RWPE1 (cell line): ENCODE results near the gene PAXX.

Source experiments
- CTCF ChIA-PET: fragments of 350-600 bp; sonication (Branson Sonifier 250); formaldehyde crosslinking; extraction: SDS; loops from one replicate; lab custom pipeline; 2021; lab: Yijun Ruan, JAX
- POLR2A ChIA-PET: fragments of 400-600 bp; formaldehyde crosslinking; extraction: SDS; loops from one replicate; lab custom pipeline; 2020; ENCODE audit warnings: antibody characterized with exemption; ENCODE audit not compliant: low non-redundant PET; lab: Yijun Ruan, JAX
- DNase-seq: peaks from one replicate; pipeline ENCODE4 v3.0.0; 2012; ENCODE audit warnings: low spot score
- H3K27ac ChIP-seq: fragments of 450-650 bp; 2 replicates; pipeline ENCODE4 v1.5.1; 2017
- CTCF ChIP-seq: fragments of 450-650 bp; conservative IDR thresholded peaks from 2 replicates; pipeline ENCODE4 v1.5.1; 2017; ENCODE audit warnings: low read depth, mild to moderate bottlenecking

The PAXX gene

DNA sequence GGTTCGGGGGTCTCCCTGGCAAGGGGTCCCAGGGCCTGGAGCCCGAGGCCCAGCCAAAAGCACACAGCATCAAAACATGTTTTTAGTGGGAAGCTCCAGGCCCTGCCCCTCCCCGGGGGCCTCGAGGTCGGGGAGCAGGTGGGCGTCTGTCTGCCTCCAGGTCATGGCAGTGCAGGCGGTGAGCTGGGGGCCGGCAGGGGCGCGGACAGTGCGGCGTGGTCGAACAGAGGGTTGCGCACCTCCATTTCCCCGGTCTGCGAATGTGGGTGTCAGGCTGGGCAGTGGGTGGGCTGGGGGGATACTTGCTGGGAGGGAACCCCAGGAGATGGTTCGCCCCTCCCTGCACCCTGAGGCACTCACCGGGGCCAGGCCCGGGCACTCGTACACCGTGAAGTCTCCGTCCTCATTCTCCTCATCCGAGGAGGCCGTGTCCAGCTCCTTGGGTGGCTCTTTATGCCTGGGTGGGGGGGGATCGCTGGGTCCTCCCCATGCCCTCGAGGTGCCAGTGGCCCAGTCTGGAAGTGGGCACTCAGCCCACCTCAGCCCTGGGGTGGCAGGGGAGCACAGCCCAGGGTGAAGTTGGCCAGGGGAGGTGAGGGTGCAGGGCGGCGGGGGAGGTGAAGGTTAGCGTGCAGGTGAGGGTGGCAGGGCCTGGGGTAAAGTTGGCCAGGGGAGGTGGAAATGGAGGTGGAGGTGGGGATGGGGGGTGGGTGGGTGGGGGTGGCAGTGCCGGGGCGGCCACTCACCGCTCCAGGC is 47.6 kb downstream of the PAXX start:
- POLR2A ChIA-PET, result interaction anchor here (0.6 kb wide), 1 partner anchor 48 kb away, joined by 3 read pairs; no protein-coding TSS in a partner anchor

DNA sequence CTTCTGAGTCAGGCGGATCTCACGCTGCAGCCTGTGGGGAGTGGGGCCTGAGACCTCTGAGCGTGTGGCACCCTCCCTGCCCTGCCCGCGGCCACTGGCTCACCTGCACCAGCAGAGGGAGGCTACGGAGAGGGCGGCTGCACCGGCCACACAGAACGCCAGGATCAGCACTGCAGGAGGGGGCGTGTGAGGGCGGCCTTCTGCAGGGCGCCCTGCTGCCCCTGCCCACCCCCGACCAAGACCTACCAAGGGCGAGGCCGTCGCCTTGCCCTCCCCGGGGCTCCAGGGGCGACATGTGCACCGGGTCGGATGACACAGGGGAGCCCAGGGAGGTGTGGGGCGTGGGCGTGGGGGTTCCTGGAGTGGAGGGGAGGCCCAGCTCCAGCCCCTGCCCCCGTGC is 48.3 kb downstream of the PAXX start:
- CTCF ChIA-PET, result interaction anchor here (0.5 to 2.6 kb wide), 3 partner anchors 12 to 27 kb away, joined by 4 to 26 read pairs (median 4); partner anchors contain the start of gene ABCA2
- no peak for TF ChIP-seq CTCF
- POLR2A ChIA-PET, result no interaction called here
- H3K27ac ChIP-seq, result no peak overlapping the region
- DNase-seq, result no peak

More for the DNA sequence above, 47.6 kb downstream of the PAXX start:
- no peak for DNase-seq
- CTCF ChIA-PET, result interaction anchor here (1.8 to 6.3 kb wide), 3 partner anchors 11 to 94 kb away, joined by 4 to 97 read pairs (median 26); partner anchors contain the start of genes ABCA2, C8G and FBXW5
- no peak for TF ChIP-seq CTCF
- no peak overlapping the region for H3K27ac ChIP-seq

DNA sequence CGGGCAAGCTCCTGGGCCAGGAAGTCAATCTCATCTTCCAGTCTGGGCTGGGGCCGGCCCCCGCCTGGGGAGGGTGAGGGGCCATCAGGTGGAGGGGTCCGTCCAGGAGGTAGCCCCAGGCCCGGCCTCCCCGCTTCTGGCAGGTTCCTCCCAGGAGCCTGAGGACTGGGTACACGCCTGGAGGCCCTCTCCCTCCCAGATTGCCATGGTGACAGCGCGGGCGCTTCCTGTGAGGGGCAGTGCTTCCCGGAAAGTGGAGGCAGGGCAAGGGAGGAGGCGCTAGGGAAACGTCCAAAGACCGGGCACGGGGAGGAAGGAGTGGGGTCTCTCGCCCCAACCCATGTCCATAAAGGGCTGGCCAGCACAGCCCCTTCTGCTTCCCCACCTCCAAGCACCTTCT is 48.9 kb downstream of the PAXX start:
- POLR2A ChIA-PET, result no interaction called here
- no peak for TF ChIP-seq CTCF
- CTCF ChIA-PET, result interaction anchor here (0.5 to 2.6 kb wide), 2 partner anchors 12 to 26 kb away, joined by 4 to 26 read pairs; partner anchors contain the start of gene ABCA2
- no peak overlapping the region for H3K27ac ChIP-seq
- no peak for DNase-seq

GRCh38 chr9:137042751-137043727 is 50.8 kb downstream of the PAXX start:
- CTCF ChIA-PET, result interaction anchor here (0.6 to 3.2 kb wide), 5 partner anchors 8 to 27 kb away, joined by 3 to 28 read pairs (median 12); partner anchors contain the start of gene ABCA2
- peak overlapping the region; percentile 48 for H3K27ac ChIP-seq
- TF ChIP-seq CTCF, result no peak
- no peak for DNase-seq
- POLR2A ChIA-PET, result no interaction called here
